GM19395 (cell line): ENCODE data around the gene EXOC8.

ENCODE experiments used
- ATAC-seq: cut with Tn5 transposase; IDR thresholded peaks from one replicate; pipeline ENCODE4 v1.9.1; 2021; ENCODE audit warnings: mild to moderate bottlenecking, moderate library complexity; ENCODE audit not compliant: unreplicated experiment

Gene EXOC8

GRCh38 chr1:231317306-231318014 is 20.2 kb downstream of the EXOC8 start:
- no peak for ATAC-seq

DNA sequence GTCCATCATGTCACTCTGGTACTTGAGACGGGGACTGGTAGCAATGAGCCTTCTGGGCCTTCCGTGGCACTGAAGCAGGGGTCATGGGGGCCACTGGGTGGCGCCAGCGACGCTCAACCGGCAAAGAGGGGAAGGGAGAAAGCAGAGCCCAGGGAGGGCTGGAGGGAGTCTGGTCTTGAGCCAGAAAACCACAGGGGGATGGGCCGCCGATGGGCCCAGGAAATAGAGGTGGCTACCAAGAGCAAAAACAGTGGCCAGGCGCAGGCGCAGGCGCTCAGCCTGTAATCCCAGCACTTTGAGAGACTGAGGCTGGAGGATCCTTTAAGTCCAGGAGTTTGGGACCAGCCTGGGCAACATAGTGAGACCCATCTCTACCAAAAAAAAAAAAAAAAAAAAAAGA is 21.8 kb downstream of the EXOC8 start:
- ATAC-seq, result peak; percentile 72

DNA sequence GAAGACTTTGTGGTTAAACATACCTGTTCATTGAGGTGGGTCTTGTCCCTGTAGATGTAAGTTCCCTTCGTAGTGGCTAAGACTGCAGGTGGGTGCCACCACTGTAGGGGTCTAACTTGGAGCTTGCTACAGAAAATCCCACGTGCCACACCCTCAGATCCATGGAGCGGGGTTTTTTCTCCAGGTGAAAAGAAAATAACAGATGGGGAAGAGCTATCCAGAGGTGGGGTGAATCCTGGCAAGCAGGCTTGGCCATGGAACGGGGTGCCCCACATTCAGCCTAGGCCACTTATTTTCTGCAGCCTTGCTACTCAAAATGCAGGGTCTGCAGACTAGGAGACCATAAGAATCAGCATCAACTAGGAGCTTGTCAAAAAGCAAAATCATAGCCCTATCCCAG is 24.0 kb downstream of the EXOC8 start:
- ATAC-seq, result no peak

DNA sequence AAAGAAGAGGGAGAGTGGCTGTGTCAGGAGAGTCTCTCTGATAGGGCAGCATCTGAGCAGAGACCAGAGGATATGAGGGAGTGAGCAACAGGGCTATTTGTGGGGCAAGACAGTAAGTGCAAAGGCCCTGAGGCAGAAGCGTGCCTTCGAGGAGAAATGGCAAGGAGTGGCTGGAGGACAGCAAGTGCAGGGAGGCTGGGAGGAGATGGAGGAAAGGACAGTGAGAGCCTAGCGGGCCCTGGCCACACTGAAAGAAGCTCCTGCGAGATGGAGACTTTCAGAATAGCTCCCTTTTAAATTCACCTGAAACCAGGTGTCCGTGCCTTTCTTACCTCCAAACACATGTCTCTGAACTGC is 25.2 kb downstream of the EXOC8 start:
- ATAC-seq, result no peak

- ATAC-seq, result no peak
Measured at GRCh38 chr1:231311720-231312431, 25.8 kb downstream of the EXOC8 start.

GRCh38 chr1:231310391-231310934 is 27.2 kb downstream of the EXOC8 start:
- no peak for ATAC-seq

GRCh38 chr1:231301990-231302389 is 35.7 kb downstream of the EXOC8 start:
- no peak for ATAC-seq

GRCh38 chr1:231295938-231296337 is 41.7 kb downstream of the EXOC8 start:
- ATAC-seq, result no peak

- ATAC-seq, result no peak
Measured at GRCh38 chr1:231286603-231287002, 51.0 kb downstream of the EXOC8 start.

GRCh38 chr1:231284441-231284840 is 53.2 kb downstream of the EXOC8 start:
- no peak for ATAC-seq
